ENCODE data around the gene CD40. TPM values are rescaled to one million over a fixed set of nuclear protein-coding genes. Genes with fewer than 3 reads are reported as not detected.

The CD40 gene
- total and polyA plus RNA-seq, 10 of the 15 experiments (the other 5 are each of a cell fraction or from before 2014, with no cell fraction given), result 40.8 to 193 (median 89.5) TPM

DNA sequence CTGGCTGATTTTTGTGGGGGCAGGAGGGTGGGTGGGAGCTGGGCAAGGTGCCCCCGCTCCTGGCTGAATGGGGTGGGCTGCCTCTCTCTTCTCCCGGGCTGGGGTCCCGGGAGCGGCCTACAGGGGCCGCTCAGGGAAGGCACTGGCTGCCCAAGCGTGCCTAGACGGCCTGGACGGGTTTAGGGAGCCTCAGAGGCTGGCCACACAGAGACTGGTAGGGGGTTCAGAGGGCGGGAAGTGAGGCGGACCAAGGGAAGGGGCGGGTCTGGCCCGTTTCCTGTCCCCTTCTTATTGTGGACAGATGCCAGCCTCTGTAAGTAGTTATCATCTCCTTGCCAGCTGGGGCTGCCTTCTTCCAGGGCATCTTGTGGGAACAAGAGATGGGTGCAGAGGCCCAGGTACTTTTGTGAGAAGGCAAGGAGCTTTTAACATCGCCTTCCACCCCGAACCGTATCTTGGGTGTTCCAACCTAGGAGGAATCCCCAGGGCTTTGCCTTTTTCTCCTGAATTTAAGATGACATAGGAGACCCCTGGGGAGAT is 437 bp downstream of the CD40 start:
- in situ Hi-C loops (cut with MboI), result loop anchor here (10.0 kb wide), 1 partner anchor 754 kb away; the partner anchor contains the start of gene SYS1
- Histone ChIP-seq H3K9ac (ENCODE audit: control insufficient read depth, insufficient read depth, low read length) (peak overlapping the region; percentile 67), H3K36me3 (ENCODE audit: control insufficient read depth in 2 of 2, insufficient read depth in 2 of 2, low read length in 1 of 2) (peaks cover 19% of the 10 kb centered on the region in 2 experiments), H3K9me3 (replicated peaks; ENCODE audit: control insufficient read depth, insufficient read depth, low read length) (no peaks in the 10 kb centered on the region), H3K27me3 (replicated peaks in 1 of 2; ENCODE audit: control insufficient read depth in 2 of 2, insufficient read depth in 2 of 2, low read length in 1 of 2) (no peaks in the 10 kb centered on the region), H3K4me2 (ENCODE audit: control insufficient read depth, insufficient read depth) (peak overlapping the region; percentile 67; the same call in 1 of the 2 replicates), H3K4me3 (peak overlapping the region; percentile 96), H4K20me1 (ENCODE audit: control insufficient read depth, insufficient read depth) (peaks cover 6% of the 10 kb centered on the region), H2AFZ (ENCODE audit: control insufficient read depth, low read depth, low read length) (no peak overlapping the region), H3K27ac (ENCODE audit: control insufficient read depth, insufficient read depth) (peak overlapping the region; percentile 76), H3K4me1 (ENCODE audit: control insufficient read depth, insufficient read depth, low read length) (peaks cover 6% of the 10 kb centered on the region), H3K79me2 (ENCODE audit: control insufficient read depth, insufficient read depth, low read length) (peaks cover 54% of the 10 kb centered on the region)
- ATAC-seq (peak; percentile 79), DNase-seq (ENCODE audit: low read depth, low spot score) (no peak), FAIRE-seq (no peak)
- WGBS (ENCODE audit: insufficient coverage, insufficient replicate concordance, low lambda C conversion rate, missing lambda C conversion rate), result 2% methylated on average over 15 of the region's 15 CpGs
- SMC1A ChIA-PET (ENCODE audit: uncharacterized antibody, unreplicated experiment), result interaction anchor here (1.2 to 4.1 kb wide), 4 partner anchors 11 to 33 kb away, joined by 4 to 39 read pairs (median 20); no protein-coding TSS in a partner anchor
- RAD21 ChIA-PET (ENCODE audit: unreplicated experiment), result interaction anchor here (0.9 to 3.0 kb wide), 5 partner anchors 10 to 39 kb away, joined by 3 to 23 read pairs (median 8); no protein-coding TSS in a partner anchor
- TF ChIP-seq ZBTB11 (CRISPR knock-in tag; IDR thresholded peaks at IDR 0.05) (no peak), NFYA (IDR thresholded peaks at IDR 0.05; ENCODE audit: borderline replicate concordance, low read depth, low read length) (no peak), TCF12 (IDR thresholded peaks at IDR 0.05; ENCODE audit: low read depth, low read length) (no peak), SMARCA5 (IDR thresholded peaks at IDR 0.05) (peak; percentile 73; the same call in 1 of the 2 replicates), PML (IDR thresholded peaks at IDR 0.05; ENCODE audit: low read length) (no peak), RCOR1 (conservative IDR thresholded peaks at IDR 0.05; ENCODE audit: low read depth, low read length) (0 out of 2 replicates have a peak, but pooled peaks have one; percentile 53), MYB (IDR thresholded peaks at IDR 0.05; ENCODE audit: borderline replicate concordance, low read depth, low read length) (no peak), POU2F2 (IDR thresholded peaks at IDR 0.05; ENCODE audit: borderline replicate concordance, low read depth, low read length) (no peak), WRNIP1 (IDR thresholded peaks at IDR 0.05; ENCODE audit: borderline replicate concordance, low read depth, low read length) (0 out of 2 replicates have a peak, but pooled peaks have one; percentile 56)
- TF ChIP-seq, protein P1, sequence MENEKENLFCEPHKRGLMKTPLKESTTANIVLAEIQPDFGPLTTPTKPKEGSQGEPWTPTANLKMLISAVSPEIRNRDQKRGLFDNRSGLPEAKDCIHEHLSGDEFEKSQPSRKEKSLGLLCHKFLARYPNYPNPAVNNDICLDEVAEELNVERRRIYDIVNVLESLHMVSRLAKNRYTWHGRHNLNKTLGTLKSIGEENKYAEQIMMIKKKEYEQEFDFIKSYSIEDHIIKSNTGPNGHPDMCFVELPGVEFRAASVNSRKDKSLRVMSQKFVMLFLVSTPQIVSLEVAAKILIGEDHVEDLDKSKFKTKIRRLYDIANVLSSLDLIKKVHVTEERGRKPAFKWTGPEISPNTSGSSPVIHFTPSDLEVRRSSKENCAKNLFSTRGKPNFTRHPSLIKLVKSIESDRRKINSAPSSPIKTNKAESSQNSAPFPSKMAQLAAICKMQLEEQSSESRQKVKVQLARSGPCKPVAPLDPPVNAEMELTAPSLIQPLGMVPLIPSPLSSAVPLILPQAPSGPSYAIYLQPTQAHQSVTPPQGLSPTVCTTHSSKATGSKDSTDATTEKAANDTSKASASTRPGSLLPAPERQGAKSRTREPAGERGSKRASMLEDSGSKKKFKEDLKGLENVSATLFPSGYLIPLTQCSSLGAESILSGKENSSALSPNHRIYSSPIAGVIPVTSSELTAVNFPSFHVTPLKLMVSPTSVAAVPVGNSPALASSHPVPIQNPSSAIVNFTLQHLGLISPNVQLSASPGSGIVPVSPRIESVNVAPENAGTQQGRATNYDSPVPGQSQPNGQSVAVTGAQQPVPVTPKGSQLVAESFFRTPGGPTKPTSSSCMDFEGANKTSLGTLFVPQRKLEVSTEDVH (IDR thresholded peaks at IDR 0.05; ENCODE audit: low read depth, partially characterized antibody), result no peak
- TF ChIP-seq, protein P2, sequence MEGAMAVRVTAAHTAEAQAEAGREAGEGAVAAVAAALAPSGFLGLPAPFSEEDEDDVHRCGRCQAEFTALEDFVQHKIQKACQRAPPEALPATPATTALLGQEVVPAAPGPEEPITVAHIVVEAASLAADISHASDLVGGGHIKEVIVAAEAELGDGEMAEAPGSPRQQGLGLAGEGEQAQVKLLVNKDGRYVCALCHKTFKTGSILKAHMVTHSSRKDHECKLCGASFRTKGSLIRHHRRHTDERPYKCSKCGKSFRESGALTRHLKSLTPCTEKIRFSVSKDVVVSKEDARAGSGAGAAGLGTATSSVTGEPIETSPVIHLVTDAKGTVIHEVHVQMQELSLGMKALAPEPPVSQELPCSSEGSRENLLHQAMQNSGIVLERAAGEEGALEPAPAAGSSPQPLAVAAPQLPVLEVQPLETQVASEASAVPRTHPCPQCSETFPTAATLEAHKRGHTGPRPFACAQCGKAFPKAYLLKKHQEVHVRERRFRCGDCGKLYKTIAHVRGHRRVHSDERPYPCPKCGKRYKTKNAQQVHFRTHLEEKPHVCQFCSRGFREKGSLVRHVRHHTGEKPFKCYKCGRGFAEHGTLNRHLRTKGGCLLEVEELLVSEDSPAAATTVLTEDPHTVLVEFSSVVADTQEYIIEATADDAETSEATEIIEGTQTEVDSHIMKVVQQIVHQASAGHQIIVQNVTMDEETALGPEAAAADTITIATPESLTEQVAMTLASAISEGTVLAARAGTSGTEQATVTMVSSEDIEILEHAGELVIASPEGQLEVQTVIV (IDR thresholded peaks at IDR 0.05; ENCODE audit: borderline replicate concordance, partially characterized antibody), result no peak
- intact Hi-C loops (cut with micrococcal nuclease; ENCODE audit: unreplicated experiment), result loop anchor here (1.0 kb wide), 1 partner anchor 7 kb away; no protein-coding TSS in a partner anchor
- CTCF ChIA-PET, result interaction anchor here (0.6 to 4.1 kb wide), 10 partner anchors 10 to 288 kb away, joined by 3 to 63 read pairs (median 8); no protein-coding TSS in a partner anchor
- POLR2A ChIA-PET, result interaction anchor here (1.0 to 2.6 kb wide), 7 partner anchors 9 to 288 kb away, joined by 3 to 13 read pairs (median 4); partner anchors contain the start of gene ELMO2
- BruUV-seq (replicated peaks), result TSS peak; percentile 81

Measured in GM12878 (cell line).